GM23338 (cell line): Measurements from ENCODE around the gene RAB27B. TPM values are rescaled to one million over a fixed set of nuclear protein-coding genes. Genes with fewer than 3 reads are reported as not detected.

Experiments used
- ATAC-seq: fragments of 200-7000 bp; cut with Tn5 transposase; 3 replicates; pipeline ENCODE4 v1.9.1; 2020
- DNase-seq: peaks from one replicate; pipeline ENCODE4 v3.0.0-alpha.2; 2015; ENCODE audit warnings: low spot score
- H2AFZ ChIP-seq: fragments of 200-600 bp; sonication (generic); 2 replicates; pipeline ENCODE4 v1.8.0; 2016; ENCODE audit warnings: antibody characterized with exemption, mild to moderate bottlenecking, moderate library complexity
- H3F3A ChIP-seq: fragments of 200-600 bp; sonication (generic); replicated peaks from 2 replicates; pipeline ENCODE4 v1.8.0; 2017; ENCODE audit warnings: antibody characterized with exemption, mixed run types, low read depth
- H3K27ac ChIP-seq: fragments of 200-600 bp; sonication (generic); 2 replicates; pipeline ENCODE4 v1.6.1; 2016; ENCODE audit warnings: low read depth
- H3K27me3 ChIP-seq: fragments of 200-600 bp; sonication (generic); 2 replicates; pipeline ENCODE4 v1.8.0; 2016; ENCODE audit warnings: mild to moderate bottlenecking, mixed run types, moderate library complexity; ENCODE audit not compliant: insufficient read depth
- H3K36me3 ChIP-seq: fragments of 200-600 bp; sonication (generic); 2 replicates; pipeline ENCODE4 v1.8.0; 2016; ENCODE audit warnings: mild to moderate bottlenecking; ENCODE audit not compliant: insufficient read depth
- H3K4me1 ChIP-seq: fragments of 200-600 bp; sonication (generic); 2 replicates; pipeline ENCODE4 v1.8.0; 2016; ENCODE audit warnings: mild to moderate bottlenecking, moderate library complexity; ENCODE audit not compliant: insufficient read depth
- H3K4me2 ChIP-seq: fragments of 200-600 bp; sonication (generic); 2 replicates; pipeline ENCODE4 v1.7.1; 2017; ENCODE audit warnings: mixed run types
- H3K4me3 ChIP-seq: fragments of 200-600 bp; sonication (generic); 2 replicates; pipeline ENCODE4 v1.6.1; 2016; ENCODE audit warnings: mixed run types
- H3K79me2 ChIP-seq: fragments of 200-600 bp; sonication (generic); replicated peaks from 2 replicates; pipeline ENCODE4 v1.8.0; 2017; ENCODE audit warnings: mild to moderate bottlenecking; ENCODE audit not compliant: insufficient read depth
- H3K9me2 ChIP-seq: fragments of 200-600 bp; sonication (generic); 2 replicates; pipeline ENCODE4 v1.8.0; 2017; ENCODE audit not compliant: insufficient read depth
- H4K20me1 ChIP-seq: fragments of 200-600 bp; sonication (generic); replicated peaks from 2 replicates; pipeline ENCODE4 v1.8.0; 2017; ENCODE audit warnings: mild to moderate bottlenecking; ENCODE audit not compliant: insufficient read depth
- H3K27ac Mint-ChIP-seq: 2 replicates; pipeline ENCODE4 v1.8.0; 2020; ENCODE audit warnings: inconsistent platforms, mild to moderate bottlenecking, moderate library complexity, mixed read lengths
- H3K27me3 Mint-ChIP-seq: 3 replicates; pipeline ENCODE4 v1.8.0; 2022; ENCODE audit warnings: low read depth, mild to moderate bottlenecking, moderate library complexity, mixed read lengths, inconsistent platforms; ENCODE audit not compliant: insufficient read depth, poor library complexity
- H3K36me3 Mint-ChIP-seq: 3 replicates; pipeline ENCODE4 v1.8.0; 2021; ENCODE audit warnings: low read depth, mild to moderate bottlenecking, inconsistent platforms, moderate library complexity, mixed read lengths
- H3K4me1 Mint-ChIP-seq: 3 replicates; pipeline ENCODE4 v1.8.0; 2020; ENCODE audit warnings: mild to moderate bottlenecking, inconsistent platforms, mixed read lengths
- H3K4me3 Mint-ChIP-seq: 3 replicates; pipeline ENCODE4 v1.8.0; 2021; ENCODE audit warnings: moderate library complexity, mild to moderate bottlenecking, inconsistent platforms, mixed read lengths
- H3K9me3 Mint-ChIP-seq: 3 replicates; pipeline ENCODE4 v1.8.0; 2020; ENCODE audit warnings: moderate library complexity, mild to moderate bottlenecking, inconsistent platforms, mixed read lengths
- CTCF ChIP-seq, 2 experiments: fragments of 200-600 bp in 1 of 2; sonication (generic) in 1 of 2; conservative IDR thresholded peaks; 2 replicates each; pipeline versions ENCODE4 v1.5.1 to v1.6.1; 2016 to 2017; ENCODE audit warnings: antibody characterized with exemption in 2 of 2, low read depth in 2 of 2, mild to moderate bottlenecking in 2 of 2, moderate library complexity in 1 of 2
- ETS1 ChIP-seq: IDR thresholded peaks from 2 replicates; pipeline ENCODE4 v1.6.1; 2016; ENCODE audit warnings: antibody characterized with exemption
- EZH2 ChIP-seq: fragments of 200-600 bp; sonication (generic); IDR thresholded peaks from one replicate; pipeline ENCODE4 v1.8.0; 2017; ENCODE audit warnings: antibody characterized with exemption, mild to moderate bottlenecking, low read depth; ENCODE audit not compliant: unreplicated experiment
- EZH2phosphoT487 ChIP-seq: fragments of 200-600 bp; sonication (generic); IDR thresholded peaks from one replicate; pipeline ENCODE4 v1.8.1; 2018; ENCODE audit warnings: antibody characterized with exemption; ENCODE audit not compliant: unreplicated experiment
- JUNB ChIP-seq: IDR thresholded peaks from one replicate; pipeline ENCODE4 v1.6.1; 2016; ENCODE audit warnings: antibody characterized with exemption; ENCODE audit not compliant: unreplicated experiment
- REST ChIP-seq: IDR thresholded peaks from one replicate; pipeline ENCODE4 v1.6.1; 2018; ENCODE audit warnings: antibody characterized with exemption; ENCODE audit not compliant: unreplicated experiment
- STAT1 ChIP-seq: IDR thresholded peaks from one replicate; pipeline ENCODE4 v1.6.1; 2016; ENCODE audit warnings: antibody characterized with exemption; ENCODE audit not compliant: unreplicated experiment
- ZNF114 ChIP-seq: fragments of 250-450 bp; sonication (Bioruptor Pico); IDR thresholded peaks from 2 replicates; pipeline ENCODE4 v1.5.0; 2020; ENCODE audit warnings: mild to moderate bottlenecking, moderate library complexity
- ZNF331 ChIP-seq: fragments of 250-450 bp; sonication (Bioruptor Pico); IDR thresholded peaks from 2 replicates; pipeline ENCODE4 v1.5.0; 2020; ENCODE audit warnings: low read depth, mild to moderate bottlenecking, moderate library complexity
- ZNF462 ChIP-seq: fragments of 250-450 bp; sonication (Bioruptor Pico); IDR thresholded peaks from 2 replicates; pipeline ENCODE4 v1.5.0; 2020; ENCODE audit warnings: mild to moderate bottlenecking, moderate library complexity
- polyA plus RNA-seq: library from polyadenylated mRNA; unstranded; fragments of >200 nt; fragmentation: Nextera tagmentation; extraction: Ambion mirVana; gene quantifications from 2 replicates; pipeline ENCODE4 v1.2.1, GENCODE V29; 2016
- total RNA-seq: library from RNA; depleted of rRNA; stranded (reverse); fragments of >200 nt; shearing (Covaris generic); gene quantifications from 2 replicates; pipeline ENCODE4 v1.2.3, GENCODE V29; 2014

RAB27B gene
- total and polyA plus RNA-seq, 2 experiments from 2014 or later = 0.13 to 0.56 TPM

GRCh38 chr18:54806526-54806925, 21.8 kb upstream of the RAB27B start:
- peaks cover 2% of the 10 kb centered on the region; the same call in 1 of the 2 replicates for H3K4me1 ChIP-seq
- Mint-ChIP-seq H3K36me3 (no peaks in the 10 kb centered on the region), H3K27me3 (no peaks in the 10 kb centered on the region), H3K27ac (no peak overlapping the region), H3K4me3 (no peak overlapping the region), H3K9me3 (no peaks in the 10 kb centered on the region), H3K4me1 (peaks cover 4% of the 10 kb centered on the region; the same call in 2 of the 3 replicates)
- H3K36me3 ChIP-seq = no peaks in the 10 kb centered on the region
- H3K9me2 ChIP-seq = no peaks in the 10 kb centered on the region
- no peak for TF ChIP-seq CTCF (conservative IDR thresholded peaks at IDR 0.05; ENCODE audit: low read depth in 2 of 2)
- no peak for TF ChIP-seq ZNF114
- no peak for TF ChIP-seq ZNF462 (CRISPR knock-in tag)
- TF ChIP-seq EZH2 = no peak
- no peak for TF ChIP-seq STAT1
- TF ChIP-seq ETS1 = no peak
- no peak for TF ChIP-seq ZNF331
- no peak for TF ChIP-seq REST
- TF ChIP-seq JUNB = no peak
- no peak for TF ChIP-seq EZH2phosphoT487
- H3K4me3 ChIP-seq = no peak overlapping the region
- no peak overlapping the region for H2AFZ ChIP-seq
- H3F3A ChIP-seq = no peaks in the 10 kb centered on the region
- no peak for DNase-seq
- H3K79me2 ChIP-seq = no peaks in the 10 kb centered on the region
- no peak overlapping the region for H3K27ac ChIP-seq
- H3K4me2 ChIP-seq = no peak overlapping the region
- H3K27me3 ChIP-seq = no peaks in the 10 kb centered on the region
- H4K20me1 ChIP-seq = no peaks in the 10 kb centered on the region
- no peak for ATAC-seq
